Stimulated activated CD8-positive, alpha-beta memory T cell treated with anti-CD3 and anti-CD28 coated beads, Interleukin-4, amount 100 ng/mL, for 1 hour (primary cell): Measurements from ENCODE around the gene SF3A2.
"Not testable (repeated sequence)": the region's sequence is repeated elsewhere in the genome, so short reads cannot be mapped to it uniquely, and the experiment has no call there.

Source experiments
- DNase-seq, 2 donors: peaks; one replicate each; pipeline ENCODE4 v3.0.0-alpha.2; 2020; ENCODE audit warnings: low read depth in 2 of 2, low spot score in 1 of 2

SF3A2 gene

GRCh38 chr19:2273356-2274184 lies 36.9 kb downstream of the SF3A2 start:
- DNase-seq = peak in 1 of 2 donors; percentile 41

- no peak for DNase-seq
Observed at GRCh38 chr19:2274185-2274711, 37.6 kb downstream of the SF3A2 start.

- no peak for DNase-seq
Observed at GRCh38 chr19:2274931-2275535, 38.4 kb downstream of the SF3A2 start.

- DNase-seq = no peak
Observed at GRCh38 chr19:2275588-2276428, 39.2 kb downstream of the SF3A2 start.

- DNase-seq = no peak
Observed at GRCh38 chr19:2276429-2276986, 39.9 kb downstream of the SF3A2 start.

- no peak for DNase-seq
Observed at GRCh38 chr19:2277138-2277537, 40.5 kb downstream of the SF3A2 start.

GRCh38 chr19:2278459-2279158 lies 42.0 kb downstream of the SF3A2 start:
- DNase-seq = no peak

GRCh38 chr19:2280633-2281264 lies 44.1 kb downstream of the SF3A2 start:
- no peak for DNase-seq

GRCh38 chr19:2281265-2282061 lies 44.8 kb downstream of the SF3A2 start:
- DNase-seq = not testable (repeated sequence)

- DNase-seq = no peak
Observed at GRCh38 chr19:2282062-2282861, 45.6 kb downstream of the SF3A2 start, which contains the start of gene PEAK3. PEAK3 (minus strand) TSS chr19:2282175; CDS start chr19:2280931, 1,244 bp downstream.

- no peak for DNase-seq
Observed at GRCh38 chr19:2282862-2283237, 46.2 kb downstream of the SF3A2 start.

GRCh38 chr19:2283835-2284507 lies 47.3 kb downstream of the SF3A2 start:
- no peak for DNase-seq

GRCh38 chr19:2286402-2287140 lies 49.9 kb downstream of the SF3A2 start:
- DNase-seq = no peak

- DNase-seq = no peak
Observed at GRCh38 chr19:2287585-2288337, 51.1 kb downstream of the SF3A2 start.

- no peak for DNase-seq
Observed at GRCh38 chr19:2288338-2288817, 51.8 kb downstream of the SF3A2 start.
